Measurements from ENCODE around the gene NUDCD3. TPM values are rescaled to one million over a fixed set of nuclear protein-coding genes. Genes with fewer than 3 reads are reported as not detected.

The NUDCD3 gene
- total and polyA plus RNA-seq, 4 donors: 15.4 to 30.7 (median 24.3) TPM

DNA sequence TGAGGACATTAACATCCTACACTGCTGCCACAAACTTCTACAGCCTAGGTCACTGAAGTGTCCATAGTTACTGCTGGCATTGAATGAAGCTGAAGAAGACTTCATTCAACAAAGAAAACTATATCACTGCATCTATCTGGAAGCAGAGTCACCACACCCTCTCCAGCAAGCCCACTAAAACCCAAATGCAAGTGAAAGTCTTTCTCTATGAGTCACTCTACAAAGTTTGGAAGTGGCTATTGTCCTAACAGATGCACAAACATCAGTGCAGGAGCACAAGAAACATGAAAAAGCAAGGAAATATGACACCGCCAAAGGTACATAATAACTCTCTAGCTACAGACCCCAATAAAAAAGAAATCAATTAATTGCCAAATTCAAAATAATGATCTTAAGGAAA, 121.6 kb downstream of the NUDCD3 start:
- no peaks in the 10 kb centered on the region for H3K27me3 ChIP-seq (ENCODE audit: control insufficient read depth in 4 of 4, insufficient read depth in 4 of 4, low read length in 3 of 4)
- no peak overlapping the region for H3K4me3 ChIP-seq (ENCODE audit: low read depth in 1 of 3, low read length in 3 of 3)
- no peaks in the 10 kb centered on the region for H3K9me3 ChIP-seq (ENCODE audit: control insufficient read depth in 4 of 4, low read length in 3 of 4)
- TF ChIP-seq HNF4G (IDR thresholded peaks at IDR 0.05): no peak
- TF ChIP-seq, protein P1, sequence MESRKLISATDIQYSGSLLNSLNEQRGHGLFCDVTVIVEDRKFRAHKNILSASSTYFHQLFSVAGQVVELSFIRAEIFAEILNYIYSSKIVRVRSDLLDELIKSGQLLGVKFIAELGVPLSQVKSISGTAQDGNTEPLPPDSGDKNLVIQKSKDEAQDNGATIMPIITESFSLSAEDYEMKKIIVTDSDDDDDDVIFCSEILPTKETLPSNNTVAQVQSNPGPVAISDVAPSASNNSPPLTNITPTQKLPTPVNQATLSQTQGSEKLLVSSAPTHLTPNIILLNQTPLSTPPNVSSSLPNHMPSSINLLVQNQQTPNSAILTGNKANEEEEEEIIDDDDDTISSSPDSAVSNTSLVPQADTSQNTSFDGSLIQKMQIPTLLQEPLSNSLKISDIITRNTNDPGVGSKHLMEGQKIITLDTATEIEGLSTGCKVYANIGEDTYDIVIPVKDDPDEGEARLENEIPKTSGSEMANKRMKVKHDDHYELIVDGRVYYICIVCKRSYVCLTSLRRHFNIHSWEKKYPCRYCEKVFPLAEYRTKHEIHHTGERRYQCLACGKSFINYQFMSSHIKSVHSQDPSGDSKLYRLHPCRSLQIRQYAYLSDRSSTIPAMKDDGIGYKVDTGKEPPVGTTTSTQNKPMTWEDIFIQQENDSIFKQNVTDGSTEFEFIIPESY (IDR thresholded peaks at IDR 0.05): no peak
- no peak for TF ChIP-seq NR2F2 (IDR thresholded peaks at IDR 0.05)
- no peak for TF ChIP-seq FOXA1 (IDR thresholded peaks at IDR 0.05)
- TF ChIP-seq, protein P2, sequence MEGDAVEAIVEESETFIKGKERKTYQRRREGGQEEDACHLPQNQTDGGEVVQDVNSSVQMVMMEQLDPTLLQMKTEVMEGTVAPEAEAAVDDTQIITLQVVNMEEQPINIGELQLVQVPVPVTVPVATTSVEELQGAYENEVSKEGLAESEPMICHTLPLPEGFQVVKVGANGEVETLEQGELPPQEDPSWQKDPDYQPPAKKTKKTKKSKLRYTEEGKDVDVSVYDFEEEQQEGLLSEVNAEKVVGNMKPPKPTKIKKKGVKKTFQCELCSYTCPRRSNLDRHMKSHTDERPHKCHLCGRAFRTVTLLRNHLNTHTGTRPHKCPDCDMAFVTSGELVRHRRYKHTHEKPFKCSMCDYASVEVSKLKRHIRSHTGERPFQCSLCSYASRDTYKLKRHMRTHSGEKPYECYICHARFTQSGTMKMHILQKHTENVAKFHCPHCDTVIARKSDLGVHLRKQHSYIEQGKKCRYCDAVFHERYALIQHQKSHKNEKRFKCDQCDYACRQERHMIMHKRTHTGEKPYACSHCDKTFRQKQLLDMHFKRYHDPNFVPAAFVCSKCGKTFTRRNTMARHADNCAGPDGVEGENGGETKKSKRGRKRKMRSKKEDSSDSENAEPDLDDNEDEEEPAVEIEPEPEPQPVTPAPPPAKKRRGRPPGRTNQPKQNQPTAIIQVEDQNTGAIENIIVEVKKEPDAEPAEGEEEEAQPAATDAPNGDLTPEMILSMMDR (IDR thresholded peaks at IDR 0.05; ENCODE audit: low read depth, low read length, missing input control): no peak
- TF ChIP-seq TAF1 (conservative IDR thresholded peaks at IDR 0.05): no peak
- TF ChIP-seq YY1 (IDR thresholded peaks at IDR 0.05): no peak
- TF ChIP-seq, protein P3, sequence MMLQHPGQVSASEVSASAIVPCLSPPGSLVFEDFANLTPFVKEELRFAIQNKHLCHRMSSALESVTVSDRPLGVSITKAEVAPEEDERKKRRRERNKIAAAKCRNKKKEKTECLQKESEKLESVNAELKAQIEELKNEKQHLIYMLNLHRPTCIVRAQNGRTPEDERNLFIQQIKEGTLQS (IDR thresholded peaks at IDR 0.05): no peak
- TF ChIP-seq RXRA (IDR thresholded peaks at IDR 0.05): no peak
- no peaks in the 10 kb centered on the region for H3K4me1 ChIP-seq (ENCODE audit: control insufficient read depth in 4 of 4, insufficient read depth in 4 of 4, low read length in 3 of 4)
- no peak for DNase-seq (ENCODE audit: low spot score)
- no peaks in the 10 kb centered on the region for H3K36me3 ChIP-seq (ENCODE audit: control insufficient read depth in 4 of 4, insufficient read depth in 3 of 4, low read depth in 1 of 4, low read length in 3 of 4)
- 99% methylated on average over 1 of the region's 1 CpG for WGBS
- no peak overlapping the region for H3K9ac ChIP-seq (ENCODE audit: low read depth in 1 of 2, low read length in 2 of 2)
- H3K27ac ChIP-seq (ENCODE audit: low read depth in 1 of 2, low read length in 2 of 2): no peak overlapping the region

DNA sequence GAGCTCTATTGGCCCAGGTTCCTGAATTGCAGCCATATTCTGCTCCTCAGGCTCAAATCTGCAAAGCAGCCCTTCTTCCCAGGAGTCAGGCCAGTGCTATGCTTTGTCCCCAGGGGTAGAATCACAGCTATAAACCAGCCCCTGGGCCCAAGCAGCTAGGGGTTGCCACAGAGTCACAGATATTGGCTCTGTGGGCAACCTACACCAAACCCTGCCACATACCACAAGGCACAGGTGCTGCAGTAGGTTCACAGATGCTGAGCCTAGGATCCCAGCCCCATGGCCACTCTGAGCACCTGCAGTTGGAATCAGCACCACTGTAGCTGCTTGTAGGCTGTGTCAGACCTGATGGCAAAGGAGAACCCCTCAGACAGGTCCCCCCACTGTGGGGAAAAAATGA, 122.0 kb downstream of the NUDCD3 start:
- TF ChIP-seq SP1 (IDR thresholded peaks at IDR 0.05): no peak
- TF ChIP-seq NR2F2 (IDR thresholded peaks at IDR 0.05): no peak
- TF ChIP-seq GABPA (IDR thresholded peaks at IDR 0.05 in 1 of 2, conservative IDR thresholded peaks at IDR 0.05 in 1 of 2): no peak
- no peak for TF ChIP-seq JUND (IDR thresholded peaks at IDR 0.05)
- TF ChIP-seq, protein P2 (IDR thresholded peaks at IDR 0.05; ENCODE audit: low read depth, low read length, missing input control): no peak
- no peak for TF ChIP-seq TAF1 (conservative IDR thresholded peaks at IDR 0.05)
- Histone ChIP-seq H3K9me3 (ENCODE audit: control insufficient read depth in 4 of 4, low read length in 3 of 4) (no peaks in the 10 kb centered on the region), H3K36me3 (ENCODE audit: control insufficient read depth in 4 of 4, insufficient read depth in 3 of 4, low read depth in 1 of 4, low read length in 3 of 4) (no peaks in the 10 kb centered on the region), H3K4me3 (ENCODE audit: low read depth in 1 of 3, low read length in 3 of 3) (no peak overlapping the region), H3K4me1 (ENCODE audit: control insufficient read depth in 4 of 4, insufficient read depth in 4 of 4, low read length in 3 of 4) (no peaks in the 10 kb centered on the region), H3K27ac (ENCODE audit: low read depth in 1 of 2, low read length in 2 of 2) (no peak overlapping the region), H3K9ac (ENCODE audit: low read depth in 1 of 2, low read length in 2 of 2) (no peak overlapping the region), H3K27me3 (ENCODE audit: control insufficient read depth in 4 of 4, insufficient read depth in 4 of 4, low read length in 3 of 4) (no peaks in the 10 kb centered on the region)
- no peak for DNase-seq (ENCODE audit: low spot score)

Measured in liver (tissue), 9 donors.